ENCODE measurements around the gene PEX16. TPM values are rescaled to one million over a fixed set of nuclear protein-coding genes. Genes with fewer than 3 reads are reported as not detected.
A peak's percentile ranks its signal among the peaks of the same experiment; 100 is the strongest.

Gene PEX16
- total RNA-seq, 1 experiment from 2014 or later = 33.2 TPM

GRCh38 chr11:45906965-45907611, 10.6 kb downstream of the PEX16 start, which contains the start of gene FREY1:
FREY1 (minus strand) TSS chr11:45907271; CDS start chr11:45907245, 26 bp downstream.
- intact Hi-C loops (cut with micrococcal nuclease) = no loop called here
- Histone ChIP-seq H3K4me2 (ENCODE audit: low read length) (no peak within 1 kb of the TSS), H4K20me1 (ENCODE audit: insufficient read depth) (no peaks in the 10 kb centered on the region), H3K27ac (ENCODE audit: low read depth, low read length) (no peak within 1 kb of the TSS), H3K36me3 (ENCODE audit: control insufficient read depth in 1 of 2, insufficient read depth in 2 of 2, low read length in 2 of 2) (no peaks in the 10 kb centered on the region; a peak in 1 of 4 replicates), H3K9me2 (ENCODE audit: insufficient read depth) (no peaks in the 10 kb centered on the region), H3K4me1 (ENCODE audit: control insufficient read depth in 1 of 2, insufficient read depth in 2 of 2, low read length in 2 of 2) (no peaks in the 10 kb centered on the region), H3K9me3 (ENCODE audit: control insufficient read depth in 1 of 2, insufficient read depth in 1 of 2, low read depth in 1 of 2, low read length in 2 of 2) (no peaks in the 10 kb centered on the region), H3K79me2 (ENCODE audit: insufficient read depth, low read length) (no peaks in the 10 kb centered on the region), H2AFZ (ENCODE audit: low read depth, low read length, poor library complexity, severe bottlenecking) (no peak within 1 kb of the TSS), H3K9ac (ENCODE audit: low read length) (no peak within 1 kb of the TSS), H3K4me3 (replicated peaks in 1 of 2; ENCODE audit: low read depth in 1 of 2, low read length in 2 of 2) (no peak within 1 kb of the TSS), H3K27me3 (ENCODE audit: insufficient read depth, low read length) (no peaks in the 10 kb centered on the region)
- ChIA-PET POLR2A (no interaction called here), CTCF (no interaction called here), RAD21 (ENCODE audit: low non-redundant PET in 1 of 2, low total read pairs in 2 of 2, uncharacterized antibody in 2 of 2, unreplicated experiment in 2 of 2) (interaction anchor here in 1 of 2 experiments (0.6 kb wide), 1 partner anchor 10 kb away, joined by 5 read pairs; the partner anchor contains the start of gene PEX16)
- no peak for DNase-seq (ENCODE audit: low read depth, low spot score)
- ATAC-seq = 0 out of 2 replicates have a peak, but pooled peaks have one; percentile 16
- 0 out of 2 replicates have a peak, but pooled peaks have one; percentile 22 for TF ChIP-seq POLR2AphosphoS5 (IDR thresholded peaks at IDR 0.05; ENCODE audit: low read depth, low read length)
- TF ChIP-seq ELF1 (IDR thresholded peaks at IDR 0.05; ENCODE audit: borderline replicate concordance, low read depth) = no peak
- no TSS peak for BruUV-seq (replicated peaks)

- no peaks in the 10 kb centered on the region for H3K9me3 ChIP-seq (ENCODE audit: control insufficient read depth in 1 of 2, insufficient read depth in 1 of 2, low read depth in 1 of 2, low read length in 2 of 2)
- H4K20me1 ChIP-seq (ENCODE audit: insufficient read depth) = no peaks in the 10 kb centered on the region
- H3K9ac ChIP-seq (ENCODE audit: low read length) = no peak overlapping the region
- ChIA-PET POLR2A (interaction anchor here (1.2 kb wide), 1 partner anchor 12 kb away, joined by 3 read pairs; no protein-coding TSS in a partner anchor), RAD21 (ENCODE audit: low non-redundant PET in 1 of 2, low total read pairs in 2 of 2, uncharacterized antibody in 2 of 2, unreplicated experiment in 2 of 2) (no interaction called here), CTCF (no interaction called here)
- DNase-seq (ENCODE audit: low read depth, low spot score) = no peak
- no peak overlapping the region for H3K4me3 ChIP-seq (replicated peaks in 1 of 2; ENCODE audit: low read depth in 1 of 2, low read length in 2 of 2)
- BruUV-seq (replicated peaks) = no TSS peak
- no peaks in the 10 kb centered on the region for H3K9me2 ChIP-seq (ENCODE audit: insufficient read depth)
- no peak for TF ChIP-seq EZH2 (IDR thresholded peaks at IDR 0.05)
- TF ChIP-seq, protein P1, sequence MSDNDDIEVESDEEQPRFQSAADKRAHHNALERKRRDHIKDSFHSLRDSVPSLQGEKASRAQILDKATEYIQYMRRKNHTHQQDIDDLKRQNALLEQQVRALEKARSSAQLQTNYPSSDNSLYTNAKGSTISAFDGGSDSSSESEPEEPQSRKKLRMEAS (IDR thresholded peaks at IDR 0.05) = no peak
- no peak for TF ChIP-seq EGR1 (IDR thresholded peaks at IDR 0.05; ENCODE audit: low read depth)
- TF ChIP-seq ZBTB33 (IDR thresholded peaks at IDR 0.05; ENCODE audit: extremely low read depth, insufficient replicate concordance, low read length) = no peak
- TF ChIP-seq SIN3A (IDR thresholded peaks at IDR 0.05; ENCODE audit: low read depth) = no peak
- no peak for TF ChIP-seq POLR2AphosphoS5 (IDR thresholded peaks at IDR 0.05; ENCODE audit: low read depth, low read length)
- TF ChIP-seq CTCF (IDR thresholded peaks at IDR 0.05 in 2 of 3, conservative IDR thresholded peaks at IDR 0.05 in 1 of 3; ENCODE audit: borderline replicate concordance in 1 of 3, insufficient read depth in 1 of 3, low read depth in 2 of 3, low read length in 2 of 3) = no peak
- TF ChIP-seq POLR2A (IDR thresholded peaks at IDR 0.05; ENCODE audit: borderline replicate concordance, extremely low read depth, insufficient read depth, insufficient read length) = no peak
- H3K27me3 ChIP-seq (ENCODE audit: insufficient read depth, low read length) = no peaks in the 10 kb centered on the region
- ATAC-seq = peak; percentile 23; the same call in 1 of the 2 replicates
- H3K4me1 ChIP-seq (ENCODE audit: control insufficient read depth in 1 of 2, insufficient read depth in 2 of 2, low read length in 2 of 2) = no peaks in the 10 kb centered on the region
- no peak overlapping the region for H3K4me2 ChIP-seq (ENCODE audit: low read length)
- no peaks in the 10 kb centered on the region; a peak in 1 of 4 replicates for H3K36me3 ChIP-seq (ENCODE audit: control insufficient read depth in 1 of 2, insufficient read depth in 2 of 2, low read length in 2 of 2)
- H3K79me2 ChIP-seq (ENCODE audit: insufficient read depth, low read length) = no peaks in the 10 kb centered on the region
- intact Hi-C loops (cut with micrococcal nuclease) = no loop called here
- H2AFZ ChIP-seq (ENCODE audit: low read depth, low read length, poor library complexity, severe bottlenecking) = no peak overlapping the region
- no peak overlapping the region for H3K27ac ChIP-seq (ENCODE audit: low read depth, low read length)
Measured at GRCh38 chr11:45906096-45906682, 11.5 kb downstream of the PEX16 start.
